HG03439 (cell line): ENCODE results near the gene ITPR3.
A peak's percentile ranks its signal among the peaks of the same experiment; 100 is the strongest.

ENCODE experiments used
- ATAC-seq: cut with Tn5 transposase; IDR thresholded peaks from one replicate; pipeline ENCODE4 v1.9.1; 2021; ENCODE audit warnings: mild to moderate bottlenecking, moderate library complexity; ENCODE audit not compliant: unreplicated experiment

ITPR3 gene

GRCh38 chr6:33620856-33621710, at the start of gene ITPR3:
Gene ITPR3 (plus strand): TSS chr6:33621322. CDS start chr6:33621603, 281 bp downstream.
- peak; percentile 53 for ATAC-seq

DNA sequence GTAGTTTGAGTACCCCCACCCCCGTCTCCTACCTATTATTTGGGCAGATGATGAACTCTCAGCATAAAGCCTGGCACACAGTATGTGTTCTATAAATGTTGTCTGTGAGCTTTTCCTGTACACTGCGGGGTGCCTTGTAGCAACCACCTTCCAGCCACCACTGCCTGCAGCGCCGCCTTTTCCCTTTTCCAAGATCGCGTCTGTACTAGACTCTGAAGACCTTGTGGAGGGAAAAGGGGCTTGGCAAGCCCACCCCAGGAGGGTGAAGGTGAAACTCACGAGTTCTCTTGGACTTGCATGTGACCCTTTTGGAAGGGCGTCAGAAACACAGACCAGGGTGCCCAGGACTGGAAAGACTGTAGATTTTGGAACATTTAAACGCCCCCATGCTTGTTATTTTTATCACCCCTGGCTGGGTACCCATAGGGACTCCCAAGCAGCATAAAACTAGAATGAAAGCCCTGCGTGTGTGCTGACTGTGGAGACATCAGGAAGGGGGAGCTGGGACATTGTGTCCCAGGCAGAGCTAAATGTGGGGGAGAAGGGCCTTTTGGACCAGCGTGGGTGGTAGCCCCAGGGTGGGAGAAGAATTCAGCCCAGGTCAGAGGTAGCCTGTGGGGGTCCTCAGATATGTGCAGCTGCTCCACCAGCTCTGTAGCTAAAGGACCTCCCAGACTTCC, 49.3 kb upstream of the ITPR3 start:
- no peak for ATAC-seq

GRCh38 chr6:33575211-33575610, 45.9 kb upstream of the ITPR3 start:
- no peak for ATAC-seq

- no peak for ATAC-seq
These were observed 44.5 kb upstream of the ITPR3 start for GRCh38 chr6:33576668-33577067.

- no peak for ATAC-seq
These were observed 44.0 kb upstream of the ITPR3 start for GRCh38 chr6:33577106-33577535.

DNA sequence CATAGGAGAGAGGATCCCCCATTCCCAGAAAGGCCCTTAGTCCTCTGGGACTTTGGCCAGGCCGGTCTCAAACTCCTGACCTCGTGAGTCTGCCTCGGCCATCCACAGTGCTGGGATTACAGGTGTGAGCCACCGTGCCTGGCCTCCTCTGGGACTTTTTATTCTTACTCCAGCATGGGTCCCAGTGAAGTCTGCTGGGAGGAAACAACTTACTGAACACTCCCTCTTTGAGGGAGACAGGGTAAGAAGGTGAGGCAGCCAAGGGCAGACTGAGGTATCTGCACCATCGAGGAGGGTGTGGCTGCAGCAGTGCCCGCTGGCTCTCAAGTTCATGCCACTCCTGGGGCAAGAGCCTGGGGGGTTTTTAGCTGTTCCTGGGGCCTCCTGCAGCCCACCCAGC, 43.4 kb upstream of the ITPR3 start:
- no peak for ATAC-seq

GRCh38 chr6:33578164-33578563, 43.0 kb upstream of the ITPR3 start:
- no peak for ATAC-seq

DNA sequence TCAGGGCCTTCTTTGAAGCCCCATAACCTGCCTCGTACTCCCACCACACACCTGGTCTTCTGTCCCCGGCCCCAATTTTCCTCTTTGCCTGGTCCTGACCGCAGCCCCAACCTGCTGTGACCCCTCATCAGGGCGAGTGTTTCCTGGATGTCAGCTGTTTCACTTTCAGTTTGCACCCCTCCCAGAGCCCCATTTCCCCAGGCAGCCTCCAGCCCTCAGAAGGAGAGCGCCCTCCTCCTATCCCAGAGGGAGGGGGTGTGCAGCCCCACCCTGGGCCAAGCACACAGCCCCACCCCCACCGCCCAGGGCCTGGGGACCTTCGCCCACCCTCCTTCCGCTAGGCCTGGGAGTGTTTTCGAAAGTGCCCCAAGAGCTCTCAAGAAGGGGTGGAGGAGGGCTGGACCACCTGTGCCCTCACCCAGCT, 42.5 kb upstream of the ITPR3 start:
- ATAC-seq = no peak

DNA sequence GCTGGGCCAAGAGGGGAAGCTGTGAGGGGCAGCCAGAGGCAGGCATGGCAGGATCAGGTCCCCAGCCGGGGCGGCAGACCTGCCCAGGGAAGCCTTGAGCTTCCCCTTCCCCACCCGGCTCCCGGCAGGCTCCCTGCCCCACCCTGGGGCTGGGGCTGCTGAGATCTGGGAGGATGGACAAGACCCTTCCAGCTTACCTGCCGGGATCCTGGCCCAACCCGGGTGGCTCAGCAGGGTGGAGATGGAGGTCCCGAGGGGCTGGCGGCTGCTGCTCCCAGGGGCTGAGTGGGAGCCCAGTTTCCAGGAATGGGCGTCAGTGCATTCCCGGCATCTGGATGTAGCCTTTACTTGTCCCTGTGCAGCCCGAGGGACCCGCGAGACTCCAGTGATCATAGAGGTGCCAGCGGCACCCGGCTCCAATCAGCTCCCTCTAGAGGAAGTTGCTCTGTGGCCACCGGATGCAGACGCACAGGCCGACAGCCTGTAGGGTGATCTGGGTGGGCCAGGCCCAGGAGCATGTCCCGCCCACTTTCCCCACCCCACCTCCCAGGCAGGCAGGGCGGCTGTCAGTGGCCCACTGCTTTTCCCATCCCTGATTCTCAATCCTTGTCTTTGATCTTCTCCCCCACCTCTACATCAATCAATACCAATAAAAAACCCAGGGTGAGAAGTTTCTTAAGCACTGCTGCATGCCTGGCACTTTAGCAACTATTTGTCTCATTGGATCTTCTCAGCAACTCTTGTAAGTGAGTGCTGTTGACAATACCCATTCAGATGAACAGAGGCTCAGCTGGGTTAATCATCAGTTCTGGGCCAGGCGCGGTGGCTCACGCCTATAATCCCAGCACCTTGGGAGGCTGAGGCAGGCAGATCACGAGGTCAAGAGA, 41.1 kb upstream of the ITPR3 start, which contains the start of gene BAK1:
BAK1 (minus strand) TSS at position 449 of the 887 bp plus-strand sequence. CDS start 2,672 bp downstream, outside the sequence.
- ATAC-seq = peak; percentile 65

DNA sequence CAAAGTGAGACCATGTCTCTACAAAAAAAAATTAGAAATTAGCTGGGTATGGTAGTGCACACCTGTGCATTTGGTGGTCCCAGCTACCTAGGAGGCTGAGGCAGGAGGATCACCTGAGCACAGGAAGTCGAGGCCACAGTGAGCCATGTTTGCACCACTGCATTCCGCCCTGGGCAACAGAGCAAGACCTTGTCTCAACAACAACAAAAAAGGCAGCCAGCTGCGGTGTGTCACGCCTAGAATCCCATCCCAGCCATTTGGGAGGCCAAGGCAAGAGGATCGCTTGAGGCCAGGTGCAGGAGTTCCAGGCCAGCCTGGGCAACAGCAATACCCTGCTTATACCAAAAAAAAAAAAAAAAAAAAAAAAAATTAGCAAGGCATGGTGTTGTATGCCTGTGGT, 39.9 kb upstream of the ITPR3 start:
- no peak for ATAC-seq

DNA sequence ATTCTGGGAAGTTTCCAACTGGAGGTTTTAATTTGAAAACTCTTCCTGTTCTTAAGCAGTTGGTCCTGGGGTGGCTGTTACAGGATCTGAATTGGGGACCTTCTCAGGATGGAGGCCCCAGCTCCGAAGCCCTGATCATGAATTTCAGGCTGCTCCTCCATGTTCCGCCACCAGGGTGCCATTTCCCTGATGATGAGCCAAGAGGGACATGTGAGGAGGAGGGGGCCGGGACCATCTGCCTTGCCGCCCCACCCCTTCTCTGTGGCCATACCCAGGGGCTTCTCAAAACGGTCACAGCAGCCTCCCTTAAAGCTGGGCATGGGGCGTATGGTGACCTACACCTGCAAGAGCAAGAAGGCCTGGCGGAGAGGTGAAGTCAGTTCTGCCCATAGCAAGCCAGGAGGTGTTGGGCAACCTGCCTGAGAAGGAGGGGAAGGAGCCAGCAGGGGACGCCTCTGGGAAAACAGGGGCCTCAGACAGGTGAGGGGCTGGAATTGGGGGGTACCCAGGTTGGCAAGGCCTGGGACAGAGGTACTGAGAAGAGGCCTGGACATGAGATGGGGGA, 37.4 kb upstream of the ITPR3 start:
- ATAC-seq = no peak

- ATAC-seq = no peak
These were observed 36.3 kb upstream of the ITPR3 start for GRCh38 chr6:33584700-33585402.

DNA sequence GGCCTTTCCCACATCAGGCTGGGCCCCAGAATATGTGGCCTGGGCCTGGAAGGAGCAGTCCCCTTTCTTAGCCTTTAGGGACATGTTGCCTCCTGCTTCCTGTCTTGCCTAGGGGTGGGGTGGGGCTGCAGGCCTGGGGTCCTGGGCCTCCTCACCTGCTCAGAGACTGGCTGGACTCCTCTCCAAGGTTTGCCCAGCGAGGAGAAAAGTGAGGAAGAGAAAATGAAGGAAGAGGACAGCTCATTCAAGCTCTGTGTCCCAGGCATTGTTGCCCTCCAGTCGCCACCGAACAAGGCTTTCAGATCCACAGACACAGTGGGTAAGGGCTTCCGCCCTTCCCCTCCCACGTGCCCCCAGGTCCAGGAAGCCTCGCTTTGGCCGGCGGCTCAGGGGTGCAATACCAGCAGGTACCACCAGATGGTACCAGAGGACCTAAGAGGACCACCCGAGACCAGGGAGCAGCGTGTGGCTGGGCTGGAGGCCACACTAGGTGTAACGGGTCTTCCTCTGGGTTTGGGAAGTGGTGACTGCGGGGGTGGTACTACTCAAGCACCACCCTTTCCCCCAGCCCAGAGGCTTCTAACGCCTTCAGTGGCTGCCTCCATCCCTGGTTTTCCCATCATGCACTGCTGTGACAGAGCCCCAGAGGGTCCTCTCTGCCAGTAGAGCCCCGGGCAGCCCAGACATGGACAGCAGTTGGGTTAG, 35.6 kb upstream of the ITPR3 start:
- peak; percentile 49 for ATAC-seq

DNA sequence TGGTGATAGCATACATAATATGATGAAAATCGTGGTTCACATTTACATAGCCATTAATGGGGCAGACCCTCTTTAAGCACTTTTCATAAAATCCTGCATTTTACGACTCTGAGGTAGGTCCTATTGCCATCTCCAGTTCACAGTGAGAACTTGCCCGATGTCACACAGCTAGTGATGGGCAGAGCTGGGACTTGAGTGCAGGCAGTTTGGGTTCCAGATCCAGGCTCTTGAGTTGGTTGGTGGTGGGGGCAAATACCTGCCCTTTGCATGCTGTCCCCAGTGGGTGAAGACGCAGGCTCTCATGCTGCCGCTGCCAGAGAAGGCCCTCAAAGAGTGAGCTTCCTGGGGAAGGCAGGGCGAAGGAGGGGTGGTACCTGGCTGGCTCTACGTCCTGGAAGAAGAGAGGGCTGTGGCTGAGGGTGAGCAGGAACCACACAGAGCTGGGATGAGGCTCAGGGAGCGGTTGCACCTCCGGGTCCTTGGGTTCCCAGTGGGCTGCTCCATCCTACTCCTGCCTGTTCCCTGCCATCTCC, 34.9 kb upstream of the ITPR3 start:
- ATAC-seq = no peak

DNA sequence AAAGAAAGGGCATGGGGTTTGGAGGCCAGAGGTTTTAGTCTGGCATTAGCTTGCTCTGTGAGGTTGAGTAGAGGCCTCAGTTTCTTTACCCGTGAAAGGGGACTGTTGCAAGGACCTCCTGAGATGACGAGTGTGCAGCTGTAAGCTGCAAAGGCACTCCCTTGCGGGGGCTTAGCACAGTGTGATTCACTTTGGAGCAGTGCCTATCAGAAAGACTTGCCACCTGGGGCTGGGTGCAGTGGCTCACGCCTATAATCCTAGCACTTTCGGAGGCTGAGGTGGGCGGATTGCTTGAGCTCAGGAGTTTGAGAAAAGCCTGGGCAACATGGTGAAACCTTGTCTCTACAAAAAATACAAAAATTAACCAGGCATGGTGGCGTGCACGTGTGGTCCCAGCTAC, 33.6 kb upstream of the ITPR3 start:
- ATAC-seq = no peak

DNA sequence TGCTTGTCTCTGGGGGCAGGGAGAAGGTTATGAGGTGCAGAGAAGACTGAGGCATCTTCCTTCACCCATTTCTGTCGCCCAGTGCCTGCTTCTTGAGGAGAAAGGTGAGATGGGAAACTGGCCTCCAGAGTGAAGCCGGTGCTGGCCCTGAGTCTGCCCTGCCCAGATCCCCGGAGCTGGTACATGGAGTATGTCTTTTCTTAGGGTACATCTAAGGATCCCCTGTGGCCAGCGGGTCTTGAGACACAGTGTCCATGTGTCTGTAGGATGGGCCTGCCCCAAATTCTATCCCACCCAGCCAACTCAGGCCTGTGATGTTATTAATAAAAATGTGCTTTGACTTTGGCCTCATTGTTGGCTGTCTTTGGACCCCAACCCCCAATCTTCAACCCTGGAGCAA, 32.2 kb upstream of the ITPR3 start:
- ATAC-seq = no peak

DNA sequence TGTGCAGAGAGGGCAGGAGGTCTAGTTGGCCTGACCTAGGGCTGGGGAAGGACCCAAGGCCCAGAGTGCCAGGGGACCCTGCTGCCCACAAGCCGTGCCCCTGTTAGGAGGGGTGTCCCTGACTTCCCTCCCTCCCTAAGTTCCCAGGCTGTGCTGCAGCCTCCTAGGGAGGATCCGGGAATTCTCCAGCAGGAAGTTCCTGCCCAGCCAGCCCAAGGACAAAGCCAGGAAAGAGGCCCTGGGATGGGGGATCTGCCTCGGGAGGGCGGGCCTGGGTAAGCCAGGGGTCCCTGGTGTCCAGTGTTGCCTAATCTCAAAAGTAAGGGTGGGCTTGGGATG, 31.8 kb upstream of the ITPR3 start:
- no peak for ATAC-seq

- no peak for ATAC-seq
These were observed 31.2 kb upstream of the ITPR3 start for GRCh38 chr6:33589731-33590530.
